Measurements from ENCODE around the gene SRRM5.
A peak's percentile ranks its signal among the peaks of the same experiment; 100 is the strongest.
"Not testable (repeated sequence)": the region's sequence is repeated elsewhere in the genome, so short reads cannot be mapped to it uniquely, and the experiment has no call there.

SRRM5 gene

DNA sequence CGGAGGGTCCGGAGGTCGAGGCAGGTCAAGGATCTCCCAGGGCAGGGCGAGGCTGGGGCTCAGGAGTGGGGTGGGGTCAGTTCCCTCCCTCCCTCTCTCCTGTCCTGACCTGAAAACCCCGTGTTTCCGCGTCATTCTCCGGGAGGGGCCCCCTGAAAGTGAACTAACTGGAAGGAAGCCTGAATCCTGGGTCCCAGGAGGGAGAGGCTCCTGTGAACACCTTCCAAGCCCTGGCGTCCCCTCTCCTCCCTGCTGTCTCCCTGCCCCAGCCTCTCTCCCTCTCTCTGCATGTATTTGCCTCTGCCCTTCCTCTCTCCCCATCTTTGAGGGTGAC lies 28.5 kb downstream of the SRRM5 start:
- no peak for DNase-seq

DNA sequence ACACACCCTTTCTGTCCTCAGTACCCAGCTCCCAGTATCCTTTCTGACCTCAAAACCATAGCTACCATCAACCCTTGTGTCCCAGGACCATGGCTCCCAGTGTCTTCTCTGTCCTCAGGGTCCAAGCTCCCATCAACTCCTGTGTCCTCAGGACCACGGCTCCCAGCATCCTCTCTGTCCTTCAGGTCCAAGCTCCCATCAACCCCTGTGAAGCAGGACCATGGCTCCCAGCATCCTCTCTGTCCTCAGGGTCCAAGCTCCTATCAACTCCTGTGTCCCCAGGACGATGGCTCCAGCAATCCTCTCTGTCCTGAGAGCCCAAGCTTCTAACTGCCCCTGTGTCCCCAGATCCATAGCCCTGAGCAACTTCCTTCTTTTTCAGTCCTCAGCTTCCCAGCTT lies 29.4 kb downstream of the SRRM5 start:
- DNase-seq: no peak

DNA sequence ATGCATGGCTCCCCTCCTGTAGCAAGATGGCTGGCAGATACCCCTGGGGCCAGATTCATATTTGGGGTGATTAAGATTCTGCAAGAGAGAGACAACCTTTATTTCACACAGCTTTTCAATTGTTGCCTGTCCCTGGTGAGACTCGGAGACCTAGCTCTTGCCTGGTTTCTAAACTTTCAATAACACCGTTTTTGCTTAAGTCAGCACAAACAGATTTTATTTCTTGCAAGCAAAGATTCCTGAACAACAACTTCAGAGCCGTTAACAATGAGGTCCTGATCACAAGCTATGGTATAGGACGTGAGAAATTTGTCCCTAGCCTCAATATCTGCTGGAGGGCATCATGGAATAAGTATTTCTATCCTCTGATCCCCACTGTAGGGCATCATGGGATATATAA lies 30.6 kb downstream of the SRRM5 start:
- DNase-seq: no peak

DNA sequence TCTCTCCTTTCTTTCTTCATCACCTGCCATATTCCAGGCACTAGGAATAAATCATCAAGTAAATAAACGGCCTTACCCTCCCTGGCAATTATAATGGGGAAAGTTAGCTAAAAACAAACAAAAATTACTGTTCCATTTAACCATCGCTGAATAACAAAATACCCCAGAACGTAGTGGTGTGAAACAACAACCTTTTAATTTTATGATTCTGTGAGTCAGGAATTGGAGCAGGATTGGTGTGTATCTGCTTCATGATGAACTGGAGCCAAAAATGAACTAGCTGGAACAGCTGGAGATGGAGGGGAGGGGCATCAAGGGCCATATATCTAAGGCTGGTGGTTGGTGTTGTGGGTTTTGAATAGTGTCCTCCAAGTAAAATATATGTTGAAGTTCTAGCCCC lies 31.4 kb downstream of the SRRM5 start:
- DNase-seq: no peak

DNA sequence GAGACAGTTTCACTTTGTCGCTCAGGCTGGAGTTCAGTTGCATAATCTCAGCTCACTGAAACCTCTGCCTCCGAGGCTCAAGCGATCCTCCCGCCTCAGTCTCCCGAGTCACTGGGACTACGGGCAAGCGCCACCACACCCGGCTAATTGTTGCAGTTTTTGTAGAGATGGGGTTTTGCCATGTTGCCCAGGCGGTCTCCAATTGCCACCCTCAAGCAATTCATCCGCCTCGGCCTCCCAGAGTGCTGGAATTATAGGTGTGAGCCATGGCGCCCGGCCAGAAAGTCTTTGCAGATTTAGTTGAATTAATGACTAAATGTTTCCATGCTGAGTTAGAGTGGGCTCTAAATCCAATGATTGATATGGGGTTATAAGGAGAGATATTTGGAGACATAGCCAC lies 32.3 kb downstream of the SRRM5 start:
- DNase-seq: no peak

DNA sequence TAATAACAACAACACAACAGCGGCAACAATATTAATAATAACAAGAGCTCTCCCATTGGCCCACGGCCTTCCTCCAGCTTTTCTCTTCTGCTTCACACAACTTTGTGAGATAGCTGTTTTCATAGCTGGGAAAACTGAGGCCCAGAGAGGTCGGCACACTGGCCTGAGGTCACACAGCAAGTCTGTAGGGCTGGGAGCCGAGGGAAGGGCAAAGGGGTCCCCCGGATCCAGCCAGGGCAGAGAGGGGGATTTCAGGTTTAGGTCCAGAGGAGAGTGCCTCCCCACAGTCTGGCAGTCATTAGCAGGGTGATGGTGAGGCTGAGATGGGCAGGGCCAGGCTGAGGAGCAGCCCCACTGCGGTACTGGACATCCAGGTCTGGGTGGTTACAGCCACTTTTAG lies 36.7 kb downstream of the SRRM5 start:
- no peak for DNase-seq

DNA sequence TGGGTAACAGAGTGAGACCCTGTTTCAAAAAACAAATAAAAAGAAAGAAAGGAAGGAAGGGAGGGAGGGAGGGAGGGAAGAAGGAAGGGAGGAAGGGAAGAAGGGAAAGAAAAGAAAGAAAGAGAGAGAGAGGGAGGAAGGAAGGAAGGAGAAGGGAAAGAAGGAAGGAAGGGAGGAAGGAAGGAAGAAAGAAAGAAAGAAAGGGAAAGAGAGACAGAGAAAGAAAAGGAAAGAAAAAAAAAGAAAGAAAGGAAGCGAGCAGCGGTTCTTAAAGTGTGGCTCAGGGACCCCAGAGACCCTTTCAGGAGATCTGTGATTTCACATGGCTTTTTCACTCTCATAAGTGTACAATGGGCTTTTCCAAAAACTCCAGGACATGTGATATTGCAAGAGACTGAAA lies 37.6 kb downstream of the SRRM5 start:
- DNase-seq: no peak

DNA sequence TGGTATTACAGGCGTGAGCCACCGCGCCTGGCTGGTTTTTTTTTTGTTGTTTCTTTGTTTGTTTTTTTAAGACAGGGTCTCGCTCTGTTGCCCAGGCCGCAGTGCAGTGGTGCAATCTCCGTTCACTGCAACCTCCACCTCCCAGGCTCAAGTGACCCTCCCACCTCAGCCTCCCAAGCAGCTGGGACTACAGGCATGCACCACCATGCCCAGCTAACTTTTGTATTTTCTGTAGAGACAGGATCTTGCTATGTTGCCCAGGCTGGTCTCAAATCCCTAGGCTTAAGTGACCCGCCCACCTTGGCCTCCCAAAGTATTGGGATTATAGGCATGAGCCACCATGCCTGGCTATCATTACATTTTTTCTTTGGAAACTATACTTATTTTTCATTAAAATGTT lies 38.4 kb downstream of the SRRM5 start:
- DNase-seq: not testable (repeated sequence)

DNA sequence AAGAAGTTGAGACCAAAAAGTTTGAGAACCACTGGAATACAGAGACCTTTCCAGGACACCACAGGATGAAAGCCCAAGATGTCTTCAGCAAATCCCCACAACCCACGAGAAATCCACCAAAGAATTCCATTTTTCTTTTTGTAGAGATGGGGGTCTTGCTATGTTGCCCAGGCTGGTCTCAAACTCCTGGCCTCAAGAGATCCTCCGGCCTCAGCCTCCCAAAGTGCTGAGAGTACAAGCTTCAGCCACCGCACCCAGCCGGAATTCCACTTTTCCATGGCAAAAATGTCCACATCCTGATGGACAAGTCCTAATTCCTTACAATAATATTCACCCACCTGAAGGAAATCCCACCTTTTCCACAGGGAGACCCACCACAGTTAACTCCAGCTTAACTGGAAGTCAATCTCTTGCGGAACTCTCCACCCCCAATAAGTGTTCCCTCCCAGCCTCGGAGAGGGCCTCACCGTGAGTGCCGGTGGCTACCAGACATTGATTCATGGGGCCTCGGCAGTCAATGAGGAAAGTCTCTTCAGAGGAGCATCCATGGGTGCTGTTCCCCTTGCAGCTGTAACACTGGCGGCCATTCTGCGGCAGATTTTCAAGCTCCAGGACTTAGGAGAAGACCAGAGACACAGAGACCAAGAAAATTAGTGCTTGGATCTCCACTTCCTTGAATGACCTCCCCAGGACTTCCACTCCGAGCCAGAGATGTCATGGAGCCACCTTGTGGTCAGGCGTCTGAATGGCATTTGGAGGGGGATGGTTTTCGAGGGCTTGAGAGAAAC lies 40.1 kb downstream of the SRRM5 start:
- DNase-seq: peak; percentile 34

DNA sequence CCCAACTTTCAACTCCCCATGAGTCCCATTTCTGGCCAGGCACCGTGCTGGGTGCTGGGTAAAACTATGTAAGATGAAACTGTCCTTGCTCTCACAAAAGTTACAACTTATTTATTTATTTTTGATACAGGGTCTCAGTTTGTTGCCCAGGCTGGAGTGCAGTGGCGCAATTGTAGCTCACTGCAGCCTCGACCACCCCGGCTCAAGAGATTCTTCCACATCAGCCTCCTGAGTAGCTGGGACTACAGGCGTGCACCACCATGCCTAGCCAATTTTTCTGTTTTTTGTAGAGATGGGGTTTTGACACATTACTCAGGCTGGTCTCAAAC lies 40.6 kb downstream of the SRRM5 start:
- DNase-seq: no peak

DNA sequence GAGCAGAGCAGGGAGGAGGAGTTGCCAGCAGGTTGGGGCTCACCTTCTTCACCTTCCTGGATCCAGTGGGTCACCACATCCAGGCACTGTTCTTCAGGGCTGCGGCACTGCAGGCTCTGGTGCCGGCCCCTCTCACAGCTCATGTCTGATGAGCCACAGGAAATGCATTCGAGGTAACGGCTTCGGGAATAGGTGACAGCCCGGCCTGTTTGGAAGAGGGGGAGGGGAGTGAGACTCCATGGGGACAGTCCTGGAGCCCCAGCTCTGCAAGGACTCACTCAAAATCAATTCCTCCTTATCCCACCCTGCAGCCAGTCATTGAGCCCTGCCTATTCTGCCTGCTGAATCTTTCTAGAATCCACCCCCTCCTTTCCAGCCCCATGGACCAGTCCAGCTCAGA lies 44.5 kb downstream of the SRRM5 start:
- DNase-seq: no peak

DNA sequence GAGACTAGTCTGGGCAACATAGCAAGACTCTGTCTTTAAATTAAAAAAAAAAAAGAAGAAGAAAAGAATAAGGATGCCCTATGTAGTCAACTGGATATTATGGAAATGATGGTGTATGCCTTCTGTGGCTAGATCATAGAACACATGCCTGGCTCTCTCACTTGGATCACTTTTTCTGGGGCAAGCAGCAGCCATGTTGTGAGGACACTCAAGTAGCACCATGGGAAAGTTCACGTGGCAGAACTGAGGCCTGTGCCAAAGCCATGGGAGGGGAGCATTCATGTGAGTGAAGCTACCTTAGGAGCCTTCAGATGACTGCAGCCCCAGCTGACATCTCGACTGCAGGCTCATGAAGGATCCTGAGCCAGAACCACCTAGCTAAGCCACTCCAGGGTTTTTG lies 46.1 kb downstream of the SRRM5 start:
- no peak for DNase-seq

DNA sequence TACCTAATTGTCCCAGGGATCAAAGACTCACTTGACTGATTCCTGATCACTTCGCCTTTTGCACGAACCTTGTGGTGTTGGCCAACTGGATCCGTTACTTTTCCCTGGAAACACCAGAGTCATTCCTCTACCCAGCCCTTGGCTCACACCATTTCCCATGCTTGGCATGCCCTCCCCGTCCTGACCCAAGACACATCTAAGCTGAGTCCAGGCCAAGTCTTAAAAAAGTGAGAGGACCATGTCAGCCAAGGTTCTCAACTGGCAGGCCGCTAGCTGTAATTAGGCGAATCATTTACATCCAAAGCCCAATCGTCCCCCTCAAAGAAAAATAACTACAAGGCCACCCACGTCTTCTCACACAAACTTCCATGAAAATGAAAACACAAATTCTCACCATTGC lies 46.6 kb downstream of the SRRM5 start:
- no peak for DNase-seq

DNA sequence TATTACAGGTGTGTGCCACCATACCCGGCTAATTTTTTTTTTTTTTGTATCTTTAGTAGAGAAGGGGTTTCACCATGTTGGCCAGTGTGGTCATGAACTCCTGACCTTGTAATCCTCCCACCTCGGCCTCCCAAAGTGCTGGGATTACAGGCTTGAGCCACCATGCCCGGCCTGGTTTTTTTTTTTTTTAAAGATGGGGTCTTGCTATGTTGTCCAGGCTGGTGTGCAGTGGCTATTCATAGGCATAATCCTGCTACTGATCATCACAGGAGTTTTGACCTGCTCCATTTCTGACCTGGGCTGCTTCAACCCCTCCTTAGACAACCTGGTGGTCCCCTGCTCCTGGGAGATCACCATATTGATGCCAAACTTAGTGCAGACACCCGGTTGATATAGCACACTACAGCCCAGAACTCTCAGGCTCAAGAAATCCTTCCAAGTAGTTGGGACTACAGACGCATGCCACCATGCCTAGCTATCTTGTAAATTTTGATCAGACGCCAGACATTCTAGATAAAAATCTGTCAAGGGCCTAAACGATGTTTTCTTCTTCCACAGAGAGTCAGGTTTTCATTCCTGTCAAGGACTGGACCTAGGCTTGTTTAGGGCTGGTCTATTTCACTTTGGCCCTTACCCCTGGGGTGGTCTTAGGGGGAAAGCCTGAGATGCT lies 48.5 kb downstream of the SRRM5 start:
- no peak for DNase-seq

DNA sequence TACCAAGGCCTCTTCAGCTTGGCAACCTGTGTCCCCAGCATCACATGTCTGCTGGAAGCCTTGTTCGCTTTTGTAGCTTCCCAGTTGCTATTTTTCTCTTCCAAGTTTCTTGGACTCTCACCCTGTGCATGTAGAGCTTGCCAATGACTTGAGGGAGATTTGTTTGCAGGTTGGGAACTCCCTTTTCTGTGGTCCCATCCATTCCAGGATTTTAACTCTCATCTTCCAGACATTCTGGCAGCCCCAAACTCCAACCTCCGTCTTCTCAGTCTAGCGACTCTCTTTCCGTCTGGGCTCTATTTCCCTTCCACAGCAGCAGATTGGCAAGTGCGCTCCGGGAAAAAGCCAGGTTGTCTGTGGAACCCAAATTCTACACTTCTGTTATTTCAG lies 49.1 kb downstream of the SRRM5 start:
- no peak for DNase-seq

DNA sequence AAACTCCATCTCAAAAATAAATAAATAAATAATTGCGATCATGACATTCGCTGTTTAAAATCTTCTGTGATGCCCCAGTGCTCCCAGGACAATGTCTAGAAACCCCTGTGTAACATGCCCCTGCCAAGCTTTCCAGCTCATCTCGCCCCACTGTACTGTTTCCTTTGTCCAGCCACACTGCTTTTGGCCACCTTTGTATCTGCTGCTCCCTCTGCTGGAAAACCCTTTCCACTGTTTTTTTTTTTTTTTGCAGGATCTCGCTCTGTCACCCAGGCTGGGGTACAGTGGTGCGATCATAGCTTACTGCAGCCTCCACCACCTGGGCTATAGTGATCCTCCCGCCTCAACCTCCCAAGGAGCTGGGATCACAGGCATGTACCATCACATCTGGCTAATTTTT lies 50.6 kb downstream of the SRRM5 start:
- DNase-seq: no peak

DNA sequence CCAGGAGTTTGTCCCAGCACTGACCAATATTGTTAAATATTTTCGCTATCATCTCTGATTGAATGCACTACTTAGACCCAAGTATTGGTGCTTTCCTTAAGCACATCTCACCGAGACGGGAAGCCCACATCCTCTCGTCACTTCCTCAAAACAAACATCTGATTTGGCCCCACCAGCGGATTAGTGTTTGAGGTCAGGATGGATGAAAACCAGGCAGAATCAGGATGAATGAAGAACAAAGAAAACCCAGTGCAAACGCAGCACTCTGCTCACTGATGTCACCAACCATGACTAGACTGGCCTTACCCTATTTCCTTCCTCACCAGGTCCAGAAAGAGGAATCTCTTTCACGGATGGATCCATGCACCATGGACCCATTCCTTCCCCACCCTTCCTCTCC lies 52.1 kb downstream of the SRRM5 start:
- no peak for DNase-seq
